PFSK-1 (cell line): ENCODE data around the gene RGS7.

Experiments
- FOXP2 ChIP-seq: optimal IDR thresholded peaks from 2 replicates; pipeline ENCODE3; 2011; ENCODE audit warnings: borderline replicate concordance, control low read depth, inconsistent platforms; ENCODE audit not compliant: insufficient read depth; ENCODE audit errors: extremely low read length, extremely low read depth
- POLR2AphosphoS5 ChIP-seq: IDR thresholded peaks from 2 replicates; pipeline ENCODE4 v1.6.1; 2012; ENCODE audit warnings: low read depth, mild to moderate bottlenecking, control low read depth, low read length, moderate library complexity
- SIN3A ChIP-seq: IDR thresholded peaks from 2 replicates; pipeline ENCODE4 v1.6.1; 2012; ENCODE audit warnings: mild to moderate bottlenecking, low read length, moderate library complexity, borderline replicate concordance; ENCODE audit not compliant: insufficient read depth
- TAF1 ChIP-seq: IDR thresholded peaks from 2 replicates; pipeline ENCODE4 v1.6.1; 2012; ENCODE audit warnings: low read length, control low read depth, borderline replicate concordance; ENCODE audit not compliant: insufficient read depth
- TF ChIP-seq, protein P1 (sequence below), 2 experiments: IDR thresholded peaks; 2 replicates each; pipeline versions ENCODE4 v1.6.1 to v1.8.0; 2011 to 2012; ENCODE audit warnings: low read depth in 2 of 2, low read length in 2 of 2, control low read depth in 1 of 2, inconsistent platforms in 1 of 2, mild to moderate bottlenecking in 1 of 2, moderate library complexity in 1 of 2; ENCODE audit not compliant: insufficient read depth in 1 of 2

RGS7 gene

GRCh38 chr1:241250465-241250864 lies 106.5 kb downstream of the RGS7 start:
- TF ChIP-seq POLR2AphosphoS5 = no peak
- TF ChIP-seq FOXP2 = no peak
- no peak for TF ChIP-seq SIN3A
- TF ChIP-seq, protein P1, sequence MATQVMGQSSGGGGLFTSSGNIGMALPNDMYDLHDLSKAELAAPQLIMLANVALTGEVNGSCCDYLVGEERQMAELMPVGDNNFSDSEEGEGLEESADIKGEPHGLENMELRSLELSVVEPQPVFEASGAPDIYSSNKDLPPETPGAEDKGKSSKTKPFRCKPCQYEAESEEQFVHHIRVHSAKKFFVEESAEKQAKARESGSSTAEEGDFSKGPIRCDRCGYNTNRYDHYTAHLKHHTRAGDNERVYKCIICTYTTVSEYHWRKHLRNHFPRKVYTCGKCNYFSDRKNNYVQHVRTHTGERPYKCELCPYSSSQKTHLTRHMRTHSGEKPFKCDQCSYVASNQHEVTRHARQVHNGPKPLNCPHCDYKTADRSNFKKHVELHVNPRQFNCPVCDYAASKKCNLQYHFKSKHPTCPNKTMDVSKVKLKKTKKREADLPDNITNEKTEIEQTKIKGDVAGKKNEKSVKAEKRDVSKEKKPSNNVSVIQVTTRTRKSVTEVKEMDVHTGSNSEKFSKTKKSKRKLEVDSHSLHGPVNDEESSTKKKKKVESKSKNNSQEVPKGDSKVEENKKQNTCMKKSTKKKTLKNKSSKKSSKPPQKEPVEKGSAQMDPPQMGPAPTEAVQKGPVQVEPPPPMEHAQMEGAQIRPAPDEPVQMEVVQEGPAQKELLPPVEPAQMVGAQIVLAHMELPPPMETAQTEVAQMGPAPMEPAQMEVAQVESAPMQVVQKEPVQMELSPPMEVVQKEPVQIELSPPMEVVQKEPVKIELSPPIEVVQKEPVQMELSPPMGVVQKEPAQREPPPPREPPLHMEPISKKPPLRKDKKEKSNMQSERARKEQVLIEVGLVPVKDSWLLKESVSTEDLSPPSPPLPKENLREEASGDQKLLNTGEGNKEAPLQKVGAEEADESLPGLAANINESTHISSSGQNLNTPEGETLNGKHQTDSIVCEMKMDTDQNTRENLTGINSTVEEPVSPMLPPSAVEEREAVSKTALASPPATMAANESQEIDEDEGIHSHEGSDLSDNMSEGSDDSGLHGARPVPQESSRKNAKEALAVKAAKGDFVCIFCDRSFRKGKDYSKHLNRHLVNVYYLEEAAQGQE (IDR thresholded peaks at IDR 0.05; ENCODE audit: insufficient read depth in 1 of 2, low read depth in 2 of 2, low read length in 2 of 2) = no peak
- TF ChIP-seq TAF1 = no peak

- TF ChIP-seq, protein P1 (IDR thresholded peaks at IDR 0.05; ENCODE audit: insufficient read depth in 1 of 2, low read depth in 2 of 2, low read length in 2 of 2) = peak; percentile 41 to 85; a peak in 2 of 4 replicates
- TF ChIP-seq TAF1 (no peak), FOXP2 (no peak), SIN3A (no peak)
These were observed 116.9 kb downstream of the RGS7 start for GRCh38 chr1:241240069-241240468.

GRCh38 chr1:241237873-241238272 lies 119.1 kb downstream of the RGS7 start:
- TF ChIP-seq POLR2AphosphoS5 (no peak), TAF1 (no peak)

DNA sequence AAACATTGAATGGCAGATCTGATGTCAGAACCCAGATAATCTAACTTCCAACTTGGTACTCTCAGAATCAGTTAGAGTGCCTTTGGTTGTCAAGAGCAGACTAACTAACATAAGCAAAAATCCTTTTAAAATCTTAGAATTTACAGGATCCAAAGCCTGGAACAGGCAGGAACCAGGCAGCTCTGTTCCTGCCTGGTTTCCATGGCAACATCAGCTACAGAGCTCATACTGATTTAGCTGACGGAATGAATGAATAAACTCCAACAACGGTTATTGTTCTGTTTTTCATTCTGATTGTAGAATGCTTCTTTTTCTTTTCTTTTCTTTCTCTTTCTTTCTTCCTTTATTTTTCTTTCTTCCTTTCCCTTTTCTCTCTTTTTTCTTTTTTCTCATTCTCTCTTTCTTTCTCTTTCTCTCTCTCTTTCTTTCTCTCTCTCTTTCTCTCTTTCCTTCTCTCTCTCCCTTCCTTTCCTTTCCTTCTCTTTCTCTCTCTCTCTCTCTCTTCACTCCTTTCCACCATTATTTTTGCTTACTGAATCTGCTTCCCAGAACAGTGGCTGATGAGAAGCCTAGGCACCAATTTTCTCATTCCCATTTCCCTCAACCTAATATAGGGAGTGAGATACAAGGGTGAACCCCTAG lies 121.6 kb downstream of the RGS7 start:
- TF ChIP-seq TAF1 = no peak
- no peak for TF ChIP-seq FOXP2
- no peak for TF ChIP-seq SIN3A
- TF ChIP-seq POLR2AphosphoS5 = no peak
- TF ChIP-seq, protein P1 (IDR thresholded peaks at IDR 0.05; ENCODE audit: insufficient read depth in 1 of 2, low read depth in 2 of 2, low read length in 2 of 2) = no peak

- no peak for TF ChIP-seq POLR2AphosphoS5
- no peak for TF ChIP-seq FOXP2
These were observed 127.3 kb downstream of the RGS7 start for GRCh38 chr1:241229711-241230110.

DNA sequence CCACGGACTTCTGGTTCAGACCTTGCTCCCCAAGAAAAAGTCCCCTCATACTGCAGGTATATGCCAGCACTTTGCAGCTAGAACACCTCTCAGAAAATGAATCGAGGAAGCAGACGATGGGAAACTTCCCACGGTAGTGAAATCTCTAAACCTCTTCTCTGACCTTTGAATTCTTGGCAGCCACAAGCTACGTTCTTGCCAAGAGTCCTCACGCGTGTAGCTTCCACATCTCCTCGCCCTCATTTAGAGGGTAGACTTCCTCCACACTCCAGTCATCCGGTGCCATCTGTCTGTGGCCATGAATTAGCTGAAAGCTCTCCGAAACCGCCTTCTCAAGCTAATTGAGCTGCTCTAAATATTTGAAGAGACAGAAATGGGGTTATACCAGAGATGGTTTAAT lies 127.8 kb downstream of the RGS7 start:
- TF ChIP-seq FOXP2 (no peak), SIN3A (no peak), POLR2AphosphoS5 (no peak), TAF1 (no peak)
- TF ChIP-seq, protein P1 (IDR thresholded peaks at IDR 0.05; ENCODE audit: insufficient read depth in 1 of 2, low read depth in 2 of 2, low read length in 2 of 2) = no peak
